Hepatocyte (in vitro differentiated cells): ENCODE results near the gene PRR12.

Experiments used
- CTCF ChIP-seq: fragments of 200-600 bp; sonication (generic); IDR thresholded peaks from 2 replicates; pipeline ENCODE4 v1.5.1; 2016; ENCODE audit warnings: antibody characterized with exemption, mild to moderate bottlenecking; ENCODE audit not compliant: poor library complexity
- EZH2 ChIP-seq: fragments of 200-600 bp; sonication (generic); IDR thresholded peaks from 2 replicates; pipeline ENCODE4 v1.6.1; 2016; ENCODE audit warnings: antibody characterized with exemption, mild to moderate bottlenecking, borderline replicate concordance
- EZH2phosphoT487 ChIP-seq: fragments of 200-600 bp; sonication (generic); IDR thresholded peaks from one replicate; pipeline ENCODE4 v1.6.1; 2018; ENCODE audit warnings: antibody characterized with exemption, mild to moderate bottlenecking, low read depth, moderate library complexity; ENCODE audit not compliant: unreplicated experiment, severe bottlenecking

DNA sequence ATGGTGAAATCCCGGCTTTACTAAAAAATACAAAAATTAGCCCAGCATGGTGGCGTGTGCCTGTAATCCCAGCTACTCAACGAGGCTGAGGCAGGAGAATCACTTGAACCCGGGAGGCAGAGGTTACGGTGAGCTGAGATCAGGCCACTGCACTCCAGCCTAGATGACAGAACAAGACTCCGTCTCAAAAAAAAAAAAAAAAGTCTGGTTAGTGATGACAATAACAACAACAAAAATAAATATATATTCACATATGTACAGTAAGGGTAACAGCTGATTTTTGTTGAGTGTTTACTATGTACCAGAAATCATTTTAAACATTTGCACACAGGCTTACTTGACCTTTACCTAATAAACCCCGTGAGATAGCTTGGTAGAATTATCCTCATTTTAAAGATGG, 26.0 kb downstream of the PRR12 start:
- no peak for TF ChIP-seq CTCF
- no peak for TF ChIP-seq EZH2
- TF ChIP-seq EZH2phosphoT487: no peak
